IMR-90 (cell line): Measurements from ENCODE around the gene TMEM161B. TPM values are rescaled to one million over a fixed set of nuclear protein-coding genes. Genes with fewer than 3 reads are reported as not detected.

Experiments
- ATAC-seq: fragments of 200-7000 bp; cut with Tn5 transposase; 2 replicates; pipeline ENCODE4 v1.9.1; 2020; ENCODE audit warnings: low read depth, mild to moderate bottlenecking, moderate library complexity
- BruUV-seq: library from RNA; stranded (reverse); fragments of 400-500 nt; replicated peaks from 2 replicates; lab custom pipeline; 2021; lab: Mats Ljungman, UMichigan
- CTCF ChIA-PET: fragments of 300-600 bp; formaldehyde crosslinking; extraction: SDS; loops from one replicate; lab custom pipeline; 2021; ENCODE audit warnings: antibody characterized with exemption; lab: Yijun Ruan, JAX
- POLR2A ChIA-PET: fragments of 300-600 bp; sonication (Branson Sonifier 250); formaldehyde crosslinking; loops from one replicate; lab custom pipeline; 2022; ENCODE audit warnings: antibody characterized with exemption; ENCODE audit not compliant: unreplicated experiment; lab: Charles Lee
- DNase-seq: peaks from one replicate; pipeline ENCODE4 v3.0.0; 2013
- H2AFZ ChIP-seq: replicated peaks from 2 replicates; pipeline ENCODE3; 2013; ENCODE audit warnings: low read length, mild to moderate bottlenecking; ENCODE audit not compliant: poor library complexity
- H2AK5ac ChIP-seq: 2 replicates; pipeline ENCODE4 v1.6.1; 2013; ENCODE audit warnings: low read depth, low read length, inconsistent platforms
- H2AK9ac ChIP-seq: replicated peaks from 2 replicates; pipeline ENCODE3; 2013; ENCODE audit warnings: mild to moderate bottlenecking, low read depth, low read length, moderate library complexity; ENCODE audit not compliant: poor library complexity
- H2BK120ac ChIP-seq: 2 replicates; pipeline ENCODE4 v1.6.1; 2013; ENCODE audit warnings: low read depth, low read length, inconsistent platforms
- H2BK15ac ChIP-seq: 3 replicates; pipeline ENCODE4 v1.6.1; 2013; ENCODE audit warnings: low read depth, low read length, inconsistent platforms
- H2BK20ac ChIP-seq: 2 replicates; pipeline ENCODE4 v1.6.1; 2013; ENCODE audit warnings: low read depth, mild to moderate bottlenecking, inconsistent platforms, low read length, moderate library complexity
- H2BK5ac ChIP-seq: 2 replicates; pipeline ENCODE4 v1.6.1; 2013; ENCODE audit warnings: mild to moderate bottlenecking, low read depth, low read length, inconsistent platforms; ENCODE audit not compliant: poor library complexity, severe bottlenecking
- H3K14ac ChIP-seq: replicated peaks from 2 replicates; pipeline ENCODE4 v1.6.1; 2013; ENCODE audit warnings: low read depth, low read length, inconsistent platforms
- H3K18ac ChIP-seq: 2 replicates; pipeline ENCODE4 v1.6.1; 2013; ENCODE audit warnings: low read depth, low read length, control low read depth
- H3K23ac ChIP-seq: 2 replicates; pipeline ENCODE4 v1.6.1; 2013; ENCODE audit warnings: low read depth, low read length, inconsistent platforms
- H3K27ac ChIP-seq: 2 replicates; pipeline ENCODE4 v1.5.1; 2013; ENCODE audit warnings: mild to moderate bottlenecking, control low read depth, low read length; ENCODE audit not compliant: insufficient read depth
- H3K27me3 ChIP-seq: 2 replicates; pipeline ENCODE4 v1.6.1; 2013; ENCODE audit warnings: low read length; ENCODE audit not compliant: control insufficient read depth, insufficient read depth
- H3K36me3 ChIP-seq: 2 replicates; pipeline ENCODE4 v1.6.1; 2013; ENCODE audit warnings: low read length, mixed read lengths; ENCODE audit not compliant: control insufficient read depth, insufficient read depth
- H3K4ac ChIP-seq: 2 replicates; pipeline ENCODE4 v1.6.1; 2013; ENCODE audit warnings: low read depth, low read length, inconsistent platforms
- H3K4me1 ChIP-seq: 2 replicates; pipeline ENCODE4 v1.6.1; 2013; ENCODE audit warnings: low read length, mixed read lengths; ENCODE audit not compliant: control insufficient read depth, insufficient read depth
- H3K4me2 ChIP-seq: 2 replicates; pipeline ENCODE4 v1.6.1; 2013; ENCODE audit warnings: low read depth, mild to moderate bottlenecking, control low read depth, low read length, moderate library complexity
- H3K4me3 ChIP-seq: 2 replicates; pipeline ENCODE4 v1.5.1; 2013; ENCODE audit warnings: low read depth, mild to moderate bottlenecking, control low read depth, low read length, moderate library complexity; ENCODE audit not compliant: insufficient read depth
- H3K56ac ChIP-seq: 2 replicates; pipeline ENCODE4 v1.6.1; 2013; ENCODE audit warnings: low read length, inconsistent platforms; ENCODE audit not compliant: insufficient read depth; ENCODE audit errors: extremely low read depth
- H3K79me1 ChIP-seq, 2 experiments: 2 replicates each; pipeline ENCODE4 v1.6.1; 2013; ENCODE audit warnings: low read length in 2 of 2, inconsistent platforms in 1 of 2, low read depth in 1 of 2
- H3K9ac ChIP-seq: 2 replicates; pipeline ENCODE4 v1.6.1; 2013; ENCODE audit warnings: low read depth, low read length, control low read depth
- H3K9me1 ChIP-seq: 2 replicates; pipeline ENCODE4 v1.6.1; 2013; ENCODE audit warnings: low read length, inconsistent platforms; ENCODE audit not compliant: insufficient read depth
- H3K9me3 ChIP-seq: 2 replicates; pipeline ENCODE4 v1.6.1; 2013; ENCODE audit warnings: low read length; ENCODE audit not compliant: control insufficient read depth, insufficient read depth
- H4K20me1 ChIP-seq: 2 replicates; pipeline ENCODE4 v1.6.1; 2013; ENCODE audit warnings: low read length, inconsistent platforms; ENCODE audit not compliant: insufficient read depth
- H4K5ac ChIP-seq: 2 replicates; pipeline ENCODE4 v1.6.1; 2013; ENCODE audit warnings: mild to moderate bottlenecking, low read depth, low read length, control low read depth
- H4K8ac ChIP-seq, 2 experiments: 2 replicates each; pipeline ENCODE4 v1.6.1; 2013; ENCODE audit warnings: low read depth in 2 of 2, low read length in 2 of 2, control low read depth in 1 of 2, inconsistent platforms in 1 of 2
- H4K91ac ChIP-seq: 2 replicates; pipeline ENCODE4 v1.6.1; 2013; ENCODE audit warnings: low read depth, low read length, inconsistent platforms; ENCODE audit not compliant: insufficient read depth
- CEBPB ChIP-seq: IDR thresholded peaks from 2 replicates; pipeline ENCODE4 v1.6.1; 2012; ENCODE audit warnings: low read depth, low read length, improper control_type of control experiment
- CHD1 ChIP-seq: IDR thresholded peaks from 2 replicates; pipeline ENCODE4 v1.6.1; 2012; ENCODE audit warnings: low read depth, low read length, improper control_type of control experiment
- MAFK ChIP-seq: IDR thresholded peaks from 2 replicates; pipeline ENCODE4 v1.6.1; 2012; ENCODE audit warnings: low read depth, low read length, improper control_type of control experiment
- MAZ ChIP-seq: IDR thresholded peaks from 2 replicates; pipeline ENCODE4 v1.6.1; 2012; ENCODE audit warnings: low read depth, mild to moderate bottlenecking, low read length, improper control_type of control experiment, moderate library complexity, borderline replicate concordance
- RAD21 ChIP-seq: IDR thresholded peaks from 2 replicates; pipeline ENCODE4 v1.6.1; 2012; ENCODE audit warnings: low read length, improper control_type of control experiment
- RCOR1 ChIP-seq: IDR thresholded peaks from 2 replicates; pipeline ENCODE4 v1.6.1; 2012; ENCODE audit warnings: mild to moderate bottlenecking, low read length, improper control_type of control experiment; ENCODE audit not compliant: insufficient replicate concordance
- SMC3 ChIP-seq: fragments of 150-350 bp; IDR thresholded peaks from 2 replicates; pipeline ENCODE4 v1.6.1; 2016; ENCODE audit warnings: low read depth, mild to moderate bottlenecking, antibody characterized with exemption, low read length, moderate library complexity
- dilution Hi-C: fragments of 300-500 bp; cut with HindIII; formaldehyde crosslinking; loops from one replicate; pipeline ENCODE4 v1.14.3; 2018; ENCODE audit warnings: low sequenced_read_pairs; ENCODE audit not compliant: unreplicated experiment
- in situ Hi-C: fragments of 300-500 bp; cut with MboI; formaldehyde crosslinking; loops from 3 replicates; pipeline ENCODE4 v1.14.3; 2019; ENCODE audit warnings: low sequenced_read_pairs, inconsistent platforms, mixed read lengths
- intact Hi-C: fragments of 100-400 bp; cut with micrococcal nuclease; formaldehyde crosslinking; loops from 2 replicates; pipeline ENCODE4 v1.10.0; 2022
- polyA plus RNA-seq, 3 experiments: library from polyadenylated mRNA; depleted of rRNA; stranded (reverse); fragments of >200 nt; gene quantifications; 2 replicates each; pipeline ENCODE4 v1.2.3, GENCODE V29; 2012; ENCODE audit warnings: low replicate concordance in 1 of 3
- total RNA-seq: library from RNA; depleted of rRNA; stranded (reverse); fragments of >200 nt; gene quantifications from 2 replicates; pipeline ENCODE4 v1.2.3, GENCODE V29; 2012
- TF ChIP-seq, protein P1 (sequence below): fragments of 150-350 bp; IDR thresholded peaks from 2 replicates; pipeline ENCODE4 v1.6.1; 2016; ENCODE audit warnings: low read depth, mild to moderate bottlenecking, low read length, moderate library complexity, borderline replicate concordance
- TF ChIP-seq, protein P2 (sequence below): conservative IDR thresholded peaks from 2 replicates; pipeline ENCODE4 v1.5.1; 2012; ENCODE audit warnings: mild to moderate bottlenecking, low read depth, low read length, improper control_type of control experiment

The TMEM161B gene
- total and polyA plus RNA-seq, 2 of the 4 experiments (the other 2 are of a cell fraction) = 7.4 to 9.3 TPM

DNA sequence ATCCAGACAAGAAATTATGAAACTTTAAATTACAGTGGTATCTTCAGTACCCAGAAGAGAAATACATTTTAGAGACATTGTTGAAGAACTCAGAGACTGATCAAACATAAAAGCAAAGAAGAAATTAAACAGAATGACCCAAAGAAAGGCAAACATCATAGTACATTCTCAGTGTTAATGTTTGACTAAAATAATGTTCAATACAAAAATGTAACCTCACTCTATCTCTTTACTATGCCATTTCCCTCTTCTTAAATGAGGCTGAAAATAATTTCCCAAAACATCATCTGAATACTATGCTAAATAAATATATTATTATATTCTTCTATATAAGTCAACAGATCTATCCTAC is 22.8 kb downstream of the TMEM161B start:
- TF ChIP-seq RAD21 = no peak
- no peak for TF ChIP-seq CHD1
- no peak for TF ChIP-seq SMC3
- TF ChIP-seq, protein P1, sequence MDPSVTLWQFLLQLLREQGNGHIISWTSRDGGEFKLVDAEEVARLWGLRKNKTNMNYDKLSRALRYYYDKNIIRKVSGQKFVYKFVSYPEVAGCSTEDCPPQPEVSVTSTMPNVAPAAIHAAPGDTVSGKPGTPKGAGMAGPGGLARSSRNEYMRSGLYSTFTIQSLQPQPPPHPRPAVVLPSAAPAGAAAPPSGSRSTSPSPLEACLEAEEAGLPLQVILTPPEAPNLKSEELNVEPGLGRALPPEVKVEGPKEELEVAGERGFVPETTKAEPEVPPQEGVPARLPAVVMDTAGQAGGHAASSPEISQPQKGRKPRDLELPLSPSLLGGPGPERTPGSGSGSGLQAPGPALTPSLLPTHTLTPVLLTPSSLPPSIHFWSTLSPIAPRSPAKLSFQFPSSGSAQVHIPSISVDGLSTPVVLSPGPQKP = no peak
- no peak for TF ChIP-seq MAZ
- no peak for TF ChIP-seq CEBPB
- TF ChIP-seq, protein P2, sequence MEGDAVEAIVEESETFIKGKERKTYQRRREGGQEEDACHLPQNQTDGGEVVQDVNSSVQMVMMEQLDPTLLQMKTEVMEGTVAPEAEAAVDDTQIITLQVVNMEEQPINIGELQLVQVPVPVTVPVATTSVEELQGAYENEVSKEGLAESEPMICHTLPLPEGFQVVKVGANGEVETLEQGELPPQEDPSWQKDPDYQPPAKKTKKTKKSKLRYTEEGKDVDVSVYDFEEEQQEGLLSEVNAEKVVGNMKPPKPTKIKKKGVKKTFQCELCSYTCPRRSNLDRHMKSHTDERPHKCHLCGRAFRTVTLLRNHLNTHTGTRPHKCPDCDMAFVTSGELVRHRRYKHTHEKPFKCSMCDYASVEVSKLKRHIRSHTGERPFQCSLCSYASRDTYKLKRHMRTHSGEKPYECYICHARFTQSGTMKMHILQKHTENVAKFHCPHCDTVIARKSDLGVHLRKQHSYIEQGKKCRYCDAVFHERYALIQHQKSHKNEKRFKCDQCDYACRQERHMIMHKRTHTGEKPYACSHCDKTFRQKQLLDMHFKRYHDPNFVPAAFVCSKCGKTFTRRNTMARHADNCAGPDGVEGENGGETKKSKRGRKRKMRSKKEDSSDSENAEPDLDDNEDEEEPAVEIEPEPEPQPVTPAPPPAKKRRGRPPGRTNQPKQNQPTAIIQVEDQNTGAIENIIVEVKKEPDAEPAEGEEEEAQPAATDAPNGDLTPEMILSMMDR = no peak
- no peak for TF ChIP-seq MAFK
- TF ChIP-seq RCOR1 = no peak
- DNase-seq (no peak), ATAC-seq (no peak)
- no peak overlapping the region for H3K23ac ChIP-seq
- no peak overlapping the region for H3K4me2 ChIP-seq
- H2BK20ac ChIP-seq = no peak overlapping the region
- intact Hi-C loops = no loop called here
- H3K9ac ChIP-seq = no peak overlapping the region
- H4K91ac ChIP-seq = no peak overlapping the region
- H2BK120ac ChIP-seq = no peak overlapping the region
- H4K8ac ChIP-seq = no peak overlapping the region
- dilution Hi-C loops = no loop called here
- no peak overlapping the region for H2AFZ ChIP-seq
- no peak overlapping the region for H2BK15ac ChIP-seq
- CTCF ChIA-PET = no interaction called here
- no TSS peak for BruUV-seq
- no peaks in the 10 kb centered on the region for H3K9me1 ChIP-seq
- no peak overlapping the region for H3K56ac ChIP-seq
- in situ Hi-C loops = no loop called here
- H3K4me3 ChIP-seq = no peak overlapping the region
- H2AK9ac ChIP-seq = no peak overlapping the region
- H4K20me1 ChIP-seq = no peaks in the 10 kb centered on the region
- no peaks in the 10 kb centered on the region for H3K4me1 ChIP-seq
- POLR2A ChIA-PET = no interaction called here
- H3K36me3 ChIP-seq = no peaks in the 10 kb centered on the region
- no peak overlapping the region for H2AK5ac ChIP-seq
- no peak overlapping the region for H3K4ac ChIP-seq
- H3K27me3 ChIP-seq = no peaks in the 10 kb centered on the region
- no peak overlapping the region for H3K27ac ChIP-seq
- no peak overlapping the region for H2BK5ac ChIP-seq
- H3K14ac ChIP-seq = no peak overlapping the region
- no peak overlapping the region for H3K18ac ChIP-seq
- peaks cover 30 to 45% of the 10 kb centered on the region in 2 experiments for H3K79me1 ChIP-seq
- H4K5ac ChIP-seq = no peak overlapping the region
- H3K9me3 ChIP-seq = no peaks in the 10 kb centered on the region
